Gastrocnemius medialis (tissue), 4 donors: ENCODE data around the gene TOMM20. TPM values are rescaled to one million over a fixed set of nuclear protein-coding genes. Genes with fewer than 3 reads are reported as not detected.

Experiments used
- ATAC-seq, 2 donors: fragments of 150-250 bp; one replicate each; pipeline ENCODE4 v1.9.1; 2016
- DNase-seq, 2 donors: peaks; one replicate each; pipeline ENCODE4 v3.0.0-alpha.2; 2019
- H3K27ac ChIP-seq, 4 donors: fragments of 200-600 bp; sonication (generic); 1 replicate in 1 of 4; 2 replicates in 3 of 4; pipeline ENCODE4 v1.5.1; 2016 to 2018; ENCODE audit warnings: mild to moderate bottlenecking in 2 of 4, moderate library complexity in 1 of 4
- H3K27me3 ChIP-seq, 3 donors: fragments of 200-600 bp; sonication (generic) in 2 of 3; 1 replicate in 1 of 3; 2 replicates in 2 of 3; pipeline versions ENCODE4 v1.5.1 to v1.6.0; 2016 to 2019; ENCODE audit warnings: mild to moderate bottlenecking in 1 of 3, moderate library complexity in 1 of 3
- H3K36me3 ChIP-seq, 2 donors: fragments of 200-600 bp; sonication (generic) in 1 of 2; one replicate each; pipeline ENCODE4 v1.5.1; 2017 to 2018
- H3K4me1 ChIP-seq, 2 donors: fragments of 200-600 bp; sonication (generic) in 1 of 2; one replicate each; pipeline ENCODE4 v1.5.1; 2016 to 2017; ENCODE audit warnings: mild to moderate bottlenecking in 2 of 2
- H3K4me3 ChIP-seq, 4 donors: fragments of 200-600 bp; sonication (generic) in 3 of 4; 1 replicate in 1 of 4; 2 replicates in 3 of 4; pipeline ENCODE4 v1.5.1; 2016 to 2019; ENCODE audit warnings: mild to moderate bottlenecking in 2 of 4
- H3K9me3 ChIP-seq, 3 donors: fragments of 200-600 bp; sonication (generic) in 2 of 3; 1 replicate in 1 of 3; 2 replicates in 2 of 3; pipeline ENCODE4 v1.5.1; 2016 to 2019
- POLR2A ChIP-seq, 2 donors: fragments of 450-650 bp; IDR thresholded peaks; one replicate each; pipeline ENCODE4 v1.6.1; 2017; ENCODE audit warnings: antibody characterized with exemption in 2 of 2, mild to moderate bottlenecking in 2 of 2, moderate library complexity in 2 of 2
- in situ Hi-C, 4 donors: fragments of 200-750 bp; cut with MboI; loops; one replicate each; pipeline versions ENCODE4 v1.15.0 to v1.8.0; 2017; ENCODE audit warnings: low sequenced_read_pairs in 4 of 4
- intact Hi-C: fragments of 100-400 bp; cut with DNase I; formaldehyde crosslinking; loops from one replicate; pipeline ENCODE4 v1.15.1; 2023; ENCODE audit warnings: low total_unique reads
- total RNA-seq, 4 donors: library from RNA; depleted of rRNA; stranded (reverse); fragments of >200 nt; gene quantifications; one replicate each; pipeline versions ENCODE4 v1.1.0 to v1.2.3, GENCODE V29; 2016
- TF ChIP-seq, protein P1 (sequence below), 5 experiments: fragments of 450-650 bp in 3 of 5; fragments of 200-600 bp in 2 of 5; sonication (generic) in 2 of 5; IDR thresholded peaks in 4 of 5; conservative IDR thresholded peaks in 1 of 5; 1 replicate in 4 of 5; 2 replicates in 1 of 5; pipeline ENCODE4 v1.5.1; 2016 to 2019; ENCODE audit warnings: antibody characterized with exemption in 5 of 5, mild to moderate bottlenecking in 3 of 5, moderate library complexity in 3 of 5

Gene TOMM20
- total RNA-seq, 4 donors from 2014 or later = 51.7 to 71.8 (median 62.3) TPM

DNA sequence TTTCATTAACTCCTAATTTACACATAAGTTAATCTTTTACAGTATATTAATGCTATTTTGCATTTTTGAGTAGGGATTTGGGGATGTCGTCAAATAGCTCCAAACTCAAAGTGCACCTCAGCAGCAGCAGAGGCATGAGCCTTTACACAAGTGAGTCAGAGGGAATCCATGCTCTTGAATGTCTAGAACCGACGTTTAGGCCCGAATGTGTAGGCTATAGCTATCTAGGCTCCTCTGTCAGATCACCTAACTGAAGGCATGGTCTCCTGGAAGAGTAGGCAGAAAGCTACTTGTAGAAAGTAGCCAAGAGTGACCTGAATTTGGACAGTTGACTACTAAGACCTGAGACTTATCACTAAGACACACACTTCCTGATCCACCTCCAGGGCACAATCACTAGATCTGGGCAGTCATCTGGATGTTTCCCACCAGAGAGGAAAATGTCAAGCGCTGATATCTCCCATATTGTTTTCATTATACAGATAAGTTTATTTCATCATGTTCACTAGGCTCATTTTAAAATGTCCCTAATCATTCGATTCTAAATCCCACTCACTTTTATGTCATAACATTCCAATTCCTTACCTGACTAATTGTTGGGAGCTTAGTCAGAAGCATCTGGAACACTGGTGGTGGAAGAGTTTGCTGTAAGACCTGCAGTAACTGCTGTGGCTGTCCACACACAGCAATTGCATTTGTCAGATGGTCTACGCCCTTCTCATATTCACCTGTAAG is 15.3 kb downstream of the TOMM20 start:
- in situ Hi-C loops = loop anchor here in 1 of 4 donors (25.0 kb wide), 1 partner anchor 299 kb away; no protein-coding TSS in a partner anchor
- intact Hi-C loops = no loop called here
- H3K27ac ChIP-seq = no peak overlapping the region
- no peak for ATAC-seq
- DNase-seq = no peak
- no peak overlapping the region for H3K4me3 ChIP-seq
- H3K9me3 ChIP-seq = no peaks in the 10 kb centered on the region
- TF ChIP-seq POLR2A (IDR thresholded peaks at IDR 0.05) = no peak
- TF ChIP-seq, protein P1, sequence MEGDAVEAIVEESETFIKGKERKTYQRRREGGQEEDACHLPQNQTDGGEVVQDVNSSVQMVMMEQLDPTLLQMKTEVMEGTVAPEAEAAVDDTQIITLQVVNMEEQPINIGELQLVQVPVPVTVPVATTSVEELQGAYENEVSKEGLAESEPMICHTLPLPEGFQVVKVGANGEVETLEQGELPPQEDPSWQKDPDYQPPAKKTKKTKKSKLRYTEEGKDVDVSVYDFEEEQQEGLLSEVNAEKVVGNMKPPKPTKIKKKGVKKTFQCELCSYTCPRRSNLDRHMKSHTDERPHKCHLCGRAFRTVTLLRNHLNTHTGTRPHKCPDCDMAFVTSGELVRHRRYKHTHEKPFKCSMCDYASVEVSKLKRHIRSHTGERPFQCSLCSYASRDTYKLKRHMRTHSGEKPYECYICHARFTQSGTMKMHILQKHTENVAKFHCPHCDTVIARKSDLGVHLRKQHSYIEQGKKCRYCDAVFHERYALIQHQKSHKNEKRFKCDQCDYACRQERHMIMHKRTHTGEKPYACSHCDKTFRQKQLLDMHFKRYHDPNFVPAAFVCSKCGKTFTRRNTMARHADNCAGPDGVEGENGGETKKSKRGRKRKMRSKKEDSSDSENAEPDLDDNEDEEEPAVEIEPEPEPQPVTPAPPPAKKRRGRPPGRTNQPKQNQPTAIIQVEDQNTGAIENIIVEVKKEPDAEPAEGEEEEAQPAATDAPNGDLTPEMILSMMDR (IDR thresholded peaks at IDR 0.05 in 4 of 5, conservative IDR thresholded peaks at IDR 0.05 in 1 of 5) = no peak
- H3K27me3 ChIP-seq = no peaks in the 10 kb centered on the region
- peaks cover 0 to 95% of the 10 kb centered on the region in 2 donors for H3K36me3 ChIP-seq
- H3K4me1 ChIP-seq = no peaks in the 10 kb centered on the region

DNA sequence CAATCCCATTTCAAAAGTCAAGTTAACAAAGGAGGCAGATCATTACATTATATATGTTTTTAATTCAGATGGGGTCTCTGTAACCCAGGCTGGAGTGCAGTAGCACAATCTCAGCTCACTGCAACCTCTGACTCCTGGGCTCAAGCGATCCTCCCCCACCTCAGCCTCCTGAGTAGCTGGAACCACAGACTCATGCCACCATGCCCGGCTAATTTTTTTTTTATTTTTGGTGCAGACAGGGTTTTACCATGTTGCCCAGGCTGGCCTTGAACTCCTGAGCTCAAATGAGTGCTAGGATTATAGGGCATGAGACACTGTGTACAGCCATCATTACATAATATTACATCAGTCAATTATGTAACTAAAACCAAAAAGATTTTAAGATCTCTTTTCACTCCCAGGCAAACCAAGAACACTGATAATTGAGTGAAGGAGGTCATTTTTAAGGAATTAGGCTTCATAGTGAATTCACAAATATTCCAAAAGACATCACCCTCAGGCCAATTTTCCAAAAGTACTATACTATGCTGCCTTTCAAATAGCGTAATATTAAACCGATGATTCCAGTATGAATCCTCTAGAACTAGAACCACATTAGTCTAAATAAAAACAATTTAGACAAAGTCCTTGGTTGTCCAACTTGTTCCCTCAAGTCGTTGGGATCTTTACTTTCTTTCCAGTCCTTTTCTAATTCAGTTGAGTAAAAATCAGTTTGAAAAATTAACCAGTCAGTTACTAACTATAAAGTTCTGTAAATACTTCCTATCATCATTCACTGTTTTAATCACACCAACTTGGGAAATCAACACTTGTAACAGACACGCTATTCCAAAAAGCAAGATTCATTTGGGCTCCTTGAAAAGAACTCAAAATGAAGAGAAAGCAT is 16.1 kb downstream of the TOMM20 start:
- no peak overlapping the region for H3K4me3 ChIP-seq
- intact Hi-C loops = no loop called here
- ATAC-seq = no peak
- DNase-seq = no peak
- no peak for TF ChIP-seq POLR2A (IDR thresholded peaks at IDR 0.05)
- no peaks in the 10 kb centered on the region for H3K4me1 ChIP-seq
- H3K27me3 ChIP-seq = no peaks in the 10 kb centered on the region
- no peaks in the 10 kb centered on the region for H3K9me3 ChIP-seq
- in situ Hi-C loops = loop anchor here in 1 of 4 donors (25.0 kb wide), 1 partner anchor 300 kb away; no protein-coding TSS in a partner anchor
- peaks cover 0 to 92% of the 10 kb centered on the region in 2 donors for H3K36me3 ChIP-seq
- no peak overlapping the region for H3K27ac ChIP-seq

DNA sequence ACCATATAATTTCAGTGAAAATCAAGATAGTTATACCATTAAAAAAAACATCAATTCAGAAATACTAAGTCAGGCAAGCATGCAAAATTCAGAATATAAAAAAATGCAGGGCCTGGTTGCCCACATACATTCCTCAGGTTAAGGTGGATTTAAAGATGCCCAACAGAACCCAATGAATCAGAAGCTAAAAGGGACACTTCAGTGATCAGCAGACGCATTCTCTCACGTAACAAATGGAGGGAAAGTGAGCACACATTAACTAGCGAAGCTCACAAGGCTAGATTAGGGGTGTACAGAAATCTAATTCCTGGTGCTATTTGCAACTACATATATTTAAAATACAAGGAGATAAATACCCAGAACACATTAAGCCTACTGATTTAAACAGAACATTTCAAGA is 17.5 kb downstream of the TOMM20 start:
- in situ Hi-C loops (loop anchor here in 1 of 4 donors (25.0 kb wide), 1 partner anchor 301 kb away; no protein-coding TSS in a partner anchor), intact Hi-C loops (no loop called here)
- ATAC-seq (no peak), DNase-seq (no peak)
- Histone ChIP-seq H3K4me3 (no peak overlapping the region), H3K27ac (no peak overlapping the region), H3K9me3 (no peaks in the 10 kb centered on the region), H3K36me3 (peaks cover 0 to 79% of the 10 kb centered on the region in 2 donors), H3K27me3 (no peaks in the 10 kb centered on the region), H3K4me1 (no peaks in the 10 kb centered on the region)
- no peak for TF ChIP-seq POLR2A (IDR thresholded peaks at IDR 0.05)
- TF ChIP-seq, protein P1 (IDR thresholded peaks at IDR 0.05 in 4 of 5, conservative IDR thresholded peaks at IDR 0.05 in 1 of 5) = no peak

DNA sequence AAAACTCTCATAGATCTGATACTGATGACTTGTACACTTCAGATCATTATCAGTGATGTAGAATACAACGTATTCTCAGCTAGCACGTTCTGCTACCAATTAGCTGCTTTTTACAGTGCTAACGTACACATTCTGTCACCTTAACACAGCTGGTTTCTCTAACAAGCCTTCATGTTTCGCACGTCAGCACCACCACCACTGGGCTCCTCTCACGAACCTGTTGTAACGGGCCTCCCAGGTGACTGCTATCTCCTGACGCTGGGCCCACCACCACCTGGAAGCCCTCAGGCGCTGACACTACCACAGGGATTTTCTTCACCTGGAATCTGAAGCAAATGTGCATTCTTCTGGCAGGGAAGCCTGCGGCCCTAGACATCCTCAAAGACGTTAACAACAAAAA is 19.8 kb downstream of the TOMM20 start:
- Histone ChIP-seq H3K27ac (no peak overlapping the region), H3K9me3 (no peaks in the 10 kb centered on the region), H3K36me3 (peaks cover 0 to 58% of the 10 kb centered on the region in 2 donors), H3K4me1 (peaks cover 6 to 7% of the 10 kb centered on the region in 2 donors), H3K27me3 (no peaks in the 10 kb centered on the region), H3K4me3 (no peak overlapping the region)
- intact Hi-C loops (loop anchor here (5.0 kb wide), 1 partner anchor 308 kb away; no protein-coding TSS in a partner anchor), in situ Hi-C loops (loop anchor here in 2 of 4 donors (10.0 to 25.0 kb wide), 2 partner anchors 303 to 306 kb away; no protein-coding TSS in a partner anchor)
- ATAC-seq (no peak), DNase-seq (no peak)
- TF ChIP-seq, protein P1 (IDR thresholded peaks at IDR 0.05 in 4 of 5, conservative IDR thresholded peaks at IDR 0.05 in 1 of 5) = no peak
- TF ChIP-seq POLR2A (IDR thresholded peaks at IDR 0.05) = no peak
